GM18870 (cell line): ENCODE results near the gene C16orf74.

Source experiments
- ATAC-seq: cut with Tn5 transposase; IDR thresholded peaks from one replicate; pipeline ENCODE4 v1.9.1; 2021; ENCODE audit warnings: moderate library complexity; ENCODE audit not compliant: unreplicated experiment

C16orf74 gene

DNA sequence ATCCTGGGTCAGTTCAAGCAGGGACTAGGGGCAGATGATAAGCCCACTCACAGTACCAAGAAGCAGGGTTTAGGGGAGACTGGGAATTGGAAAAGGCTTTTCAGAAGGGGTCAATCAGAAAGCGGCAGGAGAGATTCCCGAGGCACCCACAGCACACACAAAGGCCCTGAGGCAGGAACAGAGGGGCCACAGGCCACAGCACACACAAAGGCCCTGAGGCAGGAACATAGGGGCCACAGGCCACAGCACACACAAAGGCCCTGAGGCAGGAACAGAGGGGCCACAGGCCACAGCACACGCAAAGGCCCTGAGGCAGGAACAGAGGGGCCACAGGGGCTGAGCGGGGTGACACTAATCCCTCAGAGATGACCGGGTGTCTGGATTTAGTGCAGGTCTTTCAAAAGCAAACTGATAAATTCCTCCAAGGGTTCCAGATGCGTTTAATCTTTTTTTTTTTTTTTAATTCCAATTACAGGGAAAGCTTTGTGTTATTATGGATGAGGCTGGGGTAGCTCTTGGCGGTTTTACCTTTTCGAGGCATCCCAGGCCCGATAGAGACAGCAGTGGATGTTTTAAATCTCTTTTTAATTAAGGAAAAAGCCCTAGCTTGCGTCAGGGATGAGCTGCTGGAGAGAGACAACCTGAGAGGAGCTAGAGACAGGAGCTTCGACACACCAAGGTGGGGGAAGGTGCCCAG lies 31.1 kb downstream of the C16orf74 start:
- no peak for ATAC-seq

DNA sequence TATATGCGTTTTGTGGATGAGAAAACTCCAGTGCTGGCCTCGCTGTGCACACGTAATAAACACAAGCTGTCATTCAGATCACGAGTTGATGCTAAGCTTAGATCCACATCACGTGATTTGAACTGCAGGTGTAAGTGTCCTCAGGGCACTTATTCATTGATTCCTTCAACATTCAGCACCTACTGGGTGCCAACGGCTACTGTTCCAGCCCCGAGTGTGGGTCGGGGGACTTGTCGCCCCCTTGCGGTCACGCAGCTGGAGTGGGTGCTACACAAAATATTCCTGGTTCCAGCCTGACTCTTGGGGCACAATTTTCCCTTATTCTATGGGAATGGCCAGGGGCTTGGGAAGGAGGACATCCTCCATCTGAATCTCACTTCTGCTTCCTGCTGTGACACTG lies 32.2 kb downstream of the C16orf74 start:
- no peak for ATAC-seq

- no peak for ATAC-seq
Measured at GRCh38 chr16:85718153-85718477, 32.8 kb downstream of the C16orf74 start.

- no peak for ATAC-seq
Measured at GRCh38 chr16:85717393-85718152, 33.3 kb downstream of the C16orf74 start.

GRCh38 chr16:85716680-85717038 lies 34.2 kb downstream of the C16orf74 start:
- no peak for ATAC-seq

- no peak for ATAC-seq
Measured at GRCh38 chr16:85716022-85716679, 34.7 kb downstream of the C16orf74 start.

GRCh38 chr16:85715169-85716021 lies 35.5 kb downstream of the C16orf74 start:
- no peak for ATAC-seq

GRCh38 chr16:85712801-85713200 lies 38.1 kb downstream of the C16orf74 start:
- ATAC-seq = no peak

GRCh38 chr16:85711982-85712587 lies 38.8 kb downstream of the C16orf74 start:
- no peak for ATAC-seq

DNA sequence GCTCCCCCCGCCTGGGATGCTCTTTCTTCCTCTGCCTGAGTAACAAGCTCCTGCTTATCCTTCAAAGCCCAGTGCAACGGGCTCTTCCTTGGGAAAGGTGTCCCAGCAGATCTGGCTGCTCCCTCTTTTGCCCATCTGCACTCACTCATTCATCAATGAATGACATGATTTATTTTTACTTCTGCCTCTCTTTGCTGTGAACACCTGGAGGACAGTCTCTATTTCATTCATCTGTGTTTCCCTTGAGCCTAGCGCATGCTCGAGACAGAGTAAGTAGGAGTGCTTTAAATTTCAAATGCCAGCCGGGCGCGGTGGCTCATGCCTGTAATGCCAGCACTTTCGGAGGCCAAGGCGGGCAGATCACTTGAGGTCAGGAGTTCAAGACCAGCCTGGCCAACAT lies 40.2 kb downstream of the C16orf74 start:
- no peak for ATAC-seq

- no peak for ATAC-seq
Measured at GRCh38 chr16:85709766-85710585, 40.9 kb downstream of the C16orf74 start.

- ATAC-seq = no peak
Measured at GRCh38 chr16:85708338-85708737, 42.6 kb downstream of the C16orf74 start.

DNA sequence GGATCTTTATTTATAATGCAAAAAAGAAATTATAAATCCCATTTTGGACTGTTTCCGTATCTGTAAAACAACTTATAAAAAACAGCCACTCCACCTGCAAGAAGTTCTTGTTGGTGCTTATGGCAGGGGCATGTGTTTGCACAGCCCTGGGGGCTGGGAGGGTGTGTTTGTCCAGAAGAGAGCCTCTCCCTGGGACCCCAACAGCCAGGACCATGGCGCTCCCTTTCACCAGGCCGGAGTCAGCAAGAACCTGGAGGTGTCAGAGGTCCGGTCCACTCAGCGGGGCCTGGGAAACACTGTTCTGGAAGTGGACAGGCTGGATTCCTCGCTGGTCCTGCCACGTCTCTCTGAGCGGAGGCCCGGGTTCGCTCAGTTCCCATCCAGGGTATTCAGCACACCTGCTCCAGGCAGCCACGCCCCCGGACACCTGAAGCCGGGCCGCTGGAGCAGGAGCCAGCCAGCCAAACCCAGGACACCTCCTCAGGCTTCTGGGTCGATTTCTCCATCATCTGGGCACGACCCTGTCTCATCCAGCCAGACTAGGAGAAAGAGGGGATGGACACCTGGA lies 43.3 kb downstream of the C16orf74 start:
- ATAC-seq = no peak

- no peak for ATAC-seq
Measured at GRCh38 chr16:85706449-85707034, 44.4 kb downstream of the C16orf74 start.

DNA sequence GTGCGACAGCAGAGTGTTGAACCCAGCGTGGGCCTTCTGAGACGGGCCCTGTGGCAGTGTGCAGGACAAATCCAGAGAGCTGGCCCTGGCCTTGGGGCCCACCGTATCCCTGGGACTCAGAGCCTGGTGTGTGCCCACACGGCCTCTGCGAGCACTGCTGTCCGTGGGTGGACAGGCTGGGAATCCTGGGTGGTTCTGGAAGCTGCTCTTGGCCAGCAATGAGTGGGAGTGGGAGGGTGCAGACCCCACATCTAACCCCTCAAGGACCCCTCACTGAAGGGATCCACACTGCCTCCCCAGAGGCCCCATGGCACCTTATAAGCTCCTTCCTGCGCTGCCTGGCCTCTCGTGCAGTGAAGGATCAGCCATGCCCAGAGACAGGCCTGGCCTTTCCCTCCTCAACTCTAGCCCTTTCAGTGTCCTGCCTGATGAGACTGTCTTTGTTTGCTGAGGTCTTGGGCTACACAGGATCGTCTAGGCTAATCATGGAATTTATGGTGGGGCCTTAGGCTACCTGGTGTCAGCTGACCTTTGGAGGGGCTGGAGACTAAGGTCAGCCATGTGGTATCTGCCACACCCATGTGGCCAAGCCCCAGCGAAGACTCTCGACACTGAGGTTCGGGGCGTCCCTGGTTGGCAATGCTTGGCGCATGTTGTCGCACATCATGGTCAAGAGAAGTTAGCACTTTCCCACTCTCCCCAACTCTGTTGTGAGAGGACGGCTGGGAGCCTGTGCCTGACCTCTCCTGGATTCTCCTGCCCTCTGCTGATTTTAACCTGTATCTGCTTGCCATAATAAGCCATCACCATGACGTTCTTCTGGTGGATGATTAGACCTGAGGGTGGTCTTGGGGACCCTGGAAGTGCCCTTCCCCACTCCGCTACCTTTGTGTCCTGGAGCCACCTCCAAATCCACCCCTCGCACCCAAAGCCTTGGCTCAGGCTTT lies 45.7 kb downstream of the C16orf74 start:
- no peak for ATAC-seq

DNA sequence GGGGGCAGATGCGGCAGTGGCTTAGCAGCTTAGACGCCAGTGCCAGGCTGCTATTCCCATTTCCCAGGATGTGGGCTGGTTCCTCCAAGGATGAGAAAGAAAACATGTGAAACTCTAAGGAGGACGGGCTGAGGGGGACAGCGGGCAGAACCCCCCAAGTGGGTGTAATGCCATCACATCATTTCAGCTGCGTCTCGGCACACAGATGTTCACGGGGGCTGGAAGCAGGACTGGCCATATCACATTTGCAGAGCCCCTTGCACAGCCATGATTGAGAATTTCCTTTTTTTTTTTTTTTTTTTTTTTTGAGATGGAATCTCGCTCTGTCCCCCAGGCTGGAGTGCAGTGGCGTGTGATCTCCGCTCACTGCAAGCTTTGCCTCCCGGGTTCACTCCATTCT lies 46.9 kb downstream of the C16orf74 start:
- no peak for ATAC-seq

DNA sequence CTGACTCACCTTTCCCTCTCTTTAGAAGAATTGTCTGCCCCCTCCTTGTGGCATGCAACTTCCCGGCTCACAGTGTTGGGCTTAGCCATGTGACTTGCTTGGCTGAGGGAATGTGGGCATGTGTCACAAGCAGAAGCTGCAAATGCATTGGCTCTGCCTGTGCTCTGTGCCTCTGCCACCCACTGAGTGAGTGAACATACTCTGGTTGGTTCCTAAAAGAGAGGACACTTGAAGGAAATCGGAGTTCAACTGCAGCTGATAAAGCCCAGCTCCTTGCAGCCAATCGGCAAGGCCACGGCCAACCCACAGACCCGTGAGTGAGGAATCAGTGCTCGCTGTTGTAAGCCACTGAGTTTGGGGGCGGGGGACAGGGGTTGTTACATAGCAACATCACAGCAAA lies 51.3 kb downstream of the C16orf74 start:
- no peak for ATAC-seq

DNA sequence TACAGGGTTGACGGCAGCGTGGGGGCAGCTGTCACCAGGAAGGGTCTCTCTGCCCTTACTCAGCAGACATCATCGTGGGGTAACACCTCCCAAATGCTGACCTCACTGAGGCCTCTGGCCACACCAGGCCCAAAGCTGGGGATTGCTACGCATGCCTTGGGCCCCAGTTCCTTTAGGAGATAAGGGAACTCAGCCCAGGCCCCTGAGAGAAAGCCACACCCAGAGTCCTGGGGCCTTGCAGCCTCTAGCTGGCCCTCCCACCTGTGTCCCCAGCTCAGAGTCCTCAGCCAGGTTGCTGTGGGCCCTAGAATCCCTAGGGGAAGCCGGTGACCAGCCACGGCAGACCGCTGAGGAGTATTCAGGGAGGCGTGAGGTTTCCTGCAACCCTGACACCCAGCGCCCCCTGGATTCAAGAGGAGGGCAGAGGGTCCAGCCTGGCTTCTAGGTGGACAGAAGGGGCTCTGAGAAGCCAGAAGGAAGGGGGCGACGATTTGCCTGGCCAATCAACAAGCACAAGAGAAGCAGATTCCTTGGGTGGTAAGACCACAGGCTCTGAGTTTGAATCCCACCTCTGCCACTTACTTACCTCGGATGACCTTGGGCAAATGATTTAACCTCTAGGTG lies 51.8 kb downstream of the C16orf74 start:
- ATAC-seq = no peak
